Activated CD8-positive, alpha-beta memory T cell treated with anti-CD3 and anti-CD28 coated beads for 24 hours (primary cell): ENCODE data around the gene OVCH2.
"Not testable (repeated sequence)": the region's sequence is repeated elsewhere in the genome, so short reads cannot be mapped to it uniquely, and the experiment has no call there.

Source experiments
- DNase-seq: peaks from one replicate; pipeline ENCODE4 v3.0.0-alpha.2; 2020

OVCH2 gene

DNA sequence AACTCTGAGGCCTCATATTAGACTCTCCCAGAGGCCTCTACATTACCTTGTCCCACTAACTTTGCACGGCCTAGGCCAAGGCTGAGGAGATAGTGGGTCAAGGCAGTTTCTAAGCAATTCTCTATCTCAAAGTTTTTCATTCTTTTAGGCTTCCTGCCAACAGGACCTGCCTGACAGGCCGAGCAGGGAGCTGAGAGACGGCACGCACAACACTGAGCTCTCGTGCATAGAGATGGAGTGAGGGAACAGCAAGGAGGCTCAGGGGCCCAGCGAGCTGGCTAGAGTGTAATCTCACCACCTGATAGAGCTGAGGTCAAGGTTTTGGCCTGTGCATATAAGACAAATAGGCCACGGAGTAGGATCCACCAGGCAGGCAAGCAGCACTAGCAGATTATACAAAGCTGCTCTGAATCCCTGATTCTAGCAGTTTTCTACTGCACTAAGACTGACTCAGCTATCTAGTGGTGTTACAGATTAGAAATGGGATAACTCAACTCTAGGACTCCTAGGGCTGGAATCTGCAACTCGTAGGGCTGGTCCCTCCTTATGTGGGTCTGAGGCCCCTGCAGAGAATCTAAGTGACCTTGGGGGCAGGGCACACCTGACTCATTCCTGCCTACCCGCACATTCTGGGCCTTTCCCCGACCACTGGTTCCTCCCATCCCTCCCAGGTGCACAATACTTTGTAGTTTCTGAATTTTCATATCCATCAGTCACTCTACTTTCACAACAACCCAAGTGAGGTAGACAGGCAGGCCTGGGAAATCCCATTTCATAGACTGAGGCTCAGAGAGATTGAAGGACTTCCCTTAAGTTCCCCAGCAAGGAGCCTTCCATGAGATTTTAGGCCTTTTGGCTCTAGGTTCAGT is 34.7 kb downstream of the OVCH2 start:
- DNase-seq: no peak

DNA sequence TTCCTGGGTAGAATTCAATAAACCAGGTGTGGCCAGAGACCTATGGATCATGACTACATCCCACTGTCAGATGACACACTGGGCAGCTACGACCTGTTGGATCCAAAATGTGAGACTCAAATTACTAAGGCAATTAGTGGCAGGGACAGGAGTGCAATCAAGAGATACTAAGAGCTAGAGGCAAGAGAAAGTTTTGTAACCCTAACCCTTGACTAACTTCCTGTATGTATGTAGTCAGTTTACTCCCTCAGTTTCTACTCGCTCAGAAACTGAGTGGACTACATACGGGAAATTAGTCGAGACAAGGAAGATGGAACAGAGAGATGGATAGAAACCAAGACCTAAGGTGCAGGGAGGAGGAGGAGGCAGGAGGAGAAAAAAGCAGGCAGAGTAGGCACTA is 35.6 kb downstream of the OVCH2 start:
- DNase-seq: no peak

DNA sequence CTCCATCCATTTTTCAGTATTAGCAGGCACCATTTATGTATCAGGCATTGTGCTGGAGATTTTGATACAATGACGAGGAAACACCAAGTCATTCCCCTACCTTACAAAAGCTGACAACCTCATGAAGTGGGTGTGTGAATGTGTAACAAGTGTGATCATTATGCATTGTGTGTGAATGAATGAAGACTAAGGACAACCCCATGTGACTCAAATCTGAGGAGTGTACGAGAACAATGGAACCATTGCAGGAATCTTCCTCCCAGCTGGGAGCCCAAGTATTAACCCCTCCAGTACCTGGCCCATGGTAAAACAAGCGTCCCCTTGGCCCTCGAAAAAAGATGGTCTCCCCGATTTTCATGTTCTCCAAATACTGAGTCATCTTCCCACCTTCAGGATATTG is 37.4 kb downstream of the OVCH2 start:
- DNase-seq: no peak

DNA sequence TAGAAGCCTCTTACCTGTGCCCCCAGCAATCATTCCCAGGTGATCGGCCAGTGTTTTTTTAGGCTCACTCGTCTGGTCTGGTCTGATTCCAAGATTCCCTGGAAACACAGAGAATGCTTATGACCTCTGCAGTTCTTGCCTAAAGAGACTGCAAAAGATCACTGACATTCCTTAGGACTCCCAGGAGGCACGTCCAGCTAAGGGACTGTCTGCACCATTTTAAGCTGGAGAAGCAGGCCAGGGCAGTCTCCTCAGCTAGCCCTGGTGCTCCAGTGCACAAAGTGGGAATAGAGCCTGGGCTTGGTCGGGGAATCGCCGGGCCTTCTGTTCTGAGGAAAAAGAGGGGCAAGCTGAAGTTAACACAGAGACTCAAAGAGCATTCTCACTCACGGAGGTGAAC is 37.8 kb downstream of the OVCH2 start:
- DNase-seq: no peak

DNA sequence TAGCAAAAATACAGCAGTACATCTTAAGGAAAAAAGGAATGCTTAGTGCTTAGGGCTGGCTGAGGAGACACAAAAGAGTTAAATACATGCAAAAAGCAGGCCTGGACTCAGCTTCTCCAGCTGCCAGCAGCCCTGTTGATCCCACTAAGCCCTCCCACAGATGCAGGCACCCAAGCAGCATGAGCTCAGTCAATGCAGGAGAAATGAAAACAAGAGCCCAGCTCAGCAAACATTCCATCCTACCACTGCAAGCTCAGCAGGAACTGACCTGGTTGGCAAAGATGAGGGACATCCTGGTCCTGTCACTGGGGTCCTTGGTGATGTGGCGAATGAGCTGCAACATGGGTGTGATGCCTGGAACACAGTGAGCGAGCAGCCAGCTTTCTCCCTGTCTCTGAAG is 38.8 kb downstream of the OVCH2 start:
- DNase-seq: no peak

DNA sequence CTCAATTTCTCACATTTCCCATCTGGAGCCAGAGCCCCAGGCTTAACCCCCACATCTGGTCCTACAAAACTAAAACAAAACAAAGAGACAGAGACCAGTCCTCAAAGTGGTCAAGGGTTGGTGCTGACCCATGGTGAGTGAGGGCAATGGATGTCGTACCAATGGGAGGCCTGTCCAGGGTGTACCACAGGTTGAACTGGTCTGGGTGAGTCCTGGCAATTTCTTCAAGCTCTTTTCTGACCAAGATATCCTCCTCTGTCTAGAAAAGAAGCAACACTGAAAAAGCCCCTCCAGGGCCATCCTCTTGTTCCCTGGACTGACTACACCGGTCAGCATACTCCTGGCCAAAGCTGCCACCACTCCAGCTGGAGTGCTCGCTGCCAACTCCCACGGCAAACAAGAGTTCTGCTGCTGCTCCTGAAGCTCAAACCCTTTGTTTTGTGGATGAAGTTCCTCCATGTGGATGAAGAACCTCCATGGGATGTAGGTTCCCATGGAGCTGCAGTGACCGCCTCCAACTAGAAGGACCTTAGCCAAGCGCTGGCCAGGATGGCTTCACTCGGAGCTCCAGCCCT is 39.9 kb downstream of the OVCH2 start:
- no peak for DNase-seq

DNA sequence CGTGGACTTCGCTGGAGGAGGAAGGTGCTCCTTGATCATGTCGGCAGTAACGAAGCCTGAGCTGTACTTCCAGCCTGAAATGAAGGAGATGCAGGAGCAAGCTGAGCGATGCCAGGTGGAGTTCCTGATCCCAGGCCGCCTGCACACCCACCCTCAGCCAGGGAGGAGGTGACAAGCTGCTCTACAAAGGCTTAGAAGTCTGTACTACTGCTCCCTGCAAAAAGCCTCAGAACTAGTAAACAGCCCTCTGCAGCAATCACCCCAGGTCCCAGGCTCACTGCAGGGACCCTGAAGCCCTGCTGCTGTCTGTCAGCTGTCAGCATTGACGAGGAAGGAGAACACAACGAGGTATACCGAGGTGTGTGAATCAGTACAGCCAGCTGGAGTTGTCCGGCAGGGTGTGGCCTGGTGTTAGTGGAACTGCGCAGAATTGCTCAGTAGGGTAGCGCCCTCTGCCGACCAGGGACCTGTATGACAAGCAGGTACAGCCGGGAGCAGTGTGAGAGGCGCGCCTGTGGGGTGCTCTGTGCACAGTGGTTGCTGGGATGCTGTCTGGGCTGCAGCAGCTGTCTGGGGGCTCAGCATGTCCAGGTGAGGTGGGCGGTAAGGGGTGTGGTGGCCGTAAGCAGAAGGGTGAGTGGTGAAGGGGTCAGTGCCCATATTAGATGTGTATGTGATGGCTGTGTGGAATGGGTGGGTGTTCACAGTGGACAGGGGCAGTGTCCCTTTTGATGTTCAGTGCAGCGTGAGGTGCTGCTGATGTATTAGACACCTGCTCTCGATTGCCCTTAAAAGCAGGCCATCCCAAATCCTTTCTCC is 40.6 kb downstream of the OVCH2 start:
- peak; percentile 82 for DNase-seq

DNA sequence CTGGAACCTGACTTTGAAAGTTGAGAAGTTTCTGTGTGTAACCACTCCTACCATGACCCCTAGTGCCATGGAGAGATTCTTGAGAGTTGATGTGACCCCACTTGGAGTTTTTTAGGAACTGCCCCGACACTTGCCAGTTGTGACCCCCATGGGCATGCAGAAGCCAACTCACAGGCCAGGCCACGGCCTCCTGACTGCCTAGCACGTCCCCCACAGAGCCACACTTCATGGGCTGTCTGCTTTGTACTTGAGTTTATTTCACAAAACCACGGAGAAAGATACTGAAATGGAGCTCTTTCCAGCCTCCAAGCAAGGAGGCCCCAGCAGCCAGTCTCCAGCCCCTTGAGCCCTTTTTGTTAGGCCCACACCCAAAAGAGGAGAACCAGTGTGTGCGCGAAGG is 41.4 kb downstream of the OVCH2 start:
- DNase-seq: no peak

DNA sequence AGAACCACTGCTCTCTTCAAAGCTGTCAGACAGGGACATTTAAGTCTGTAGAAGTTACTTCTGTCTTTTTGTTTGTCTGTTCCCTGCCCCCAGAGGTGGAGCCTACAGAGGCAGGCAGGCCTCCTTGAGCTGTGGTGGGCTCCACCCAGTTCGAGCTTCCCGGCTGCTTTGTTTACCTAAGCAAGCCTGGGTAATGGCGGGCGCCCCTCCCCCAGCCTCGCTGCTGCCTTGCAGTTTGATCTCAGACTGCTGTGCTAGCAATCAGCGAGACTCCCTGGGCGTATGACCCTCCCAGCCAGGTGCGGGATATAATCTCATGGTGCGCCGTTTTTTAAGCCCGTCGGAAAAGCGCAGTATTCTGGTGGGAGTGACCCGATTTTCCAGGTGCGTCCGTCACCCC is 42.7 kb downstream of the OVCH2 start:
- DNase-seq: not testable (repeated sequence)

DNA sequence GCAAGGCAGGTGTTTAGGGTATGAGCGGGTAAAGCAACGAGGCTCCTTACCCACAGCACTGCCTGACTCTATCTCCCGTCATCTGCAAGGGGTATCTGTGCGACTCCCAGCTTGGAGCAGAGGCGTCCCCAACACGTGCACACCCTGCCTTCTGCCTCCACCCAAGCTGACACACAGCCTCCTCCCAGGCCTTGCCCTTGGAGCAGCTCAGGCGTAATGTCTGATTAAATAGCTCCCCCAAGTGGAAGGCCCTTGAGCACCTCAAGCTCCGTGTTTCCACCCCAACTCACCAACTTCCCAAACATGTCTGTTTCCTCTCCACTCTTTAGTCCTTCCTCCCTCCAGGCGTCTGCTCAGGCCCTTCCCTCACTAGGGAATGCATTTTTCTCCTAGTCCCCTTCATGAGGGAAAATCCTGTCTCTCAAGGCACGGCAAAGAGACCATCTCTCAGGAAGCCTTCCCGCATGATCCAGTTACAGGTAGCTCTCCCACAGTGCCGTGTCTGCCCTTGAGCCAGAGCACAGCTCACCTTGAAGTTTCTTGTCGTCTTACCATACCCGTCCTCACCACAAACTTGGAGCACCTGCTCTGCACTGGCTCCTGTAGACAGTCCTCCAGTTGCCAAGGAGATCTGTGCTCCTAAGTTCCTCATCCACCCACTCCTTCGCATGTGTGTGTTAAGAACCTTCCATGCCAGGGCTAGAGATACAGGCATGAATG is 48.8 kb downstream of the OVCH2 start:
- DNase-seq: peak; percentile 17

DNA sequence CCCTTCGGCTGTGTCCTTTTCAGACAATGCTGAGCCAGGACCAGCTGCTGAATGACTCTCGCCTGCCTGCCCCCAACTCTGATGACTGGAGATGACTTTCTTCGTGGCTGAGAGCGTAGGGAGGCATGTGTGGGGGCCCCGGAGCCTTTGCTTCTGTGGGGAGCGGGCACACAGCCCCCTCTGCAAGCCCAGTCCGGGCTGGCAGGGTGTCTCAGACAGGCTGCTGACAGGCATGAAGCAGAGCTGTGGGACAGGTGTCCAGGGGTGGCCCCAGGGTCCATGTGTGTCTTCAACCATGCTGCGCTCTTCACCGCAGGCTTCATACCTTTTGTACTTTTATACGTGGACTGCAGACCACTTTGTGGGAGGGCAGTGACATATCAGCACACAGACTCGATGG is 49.6 kb downstream of the OVCH2 start:
- DNase-seq: peak; percentile 32

DNA sequence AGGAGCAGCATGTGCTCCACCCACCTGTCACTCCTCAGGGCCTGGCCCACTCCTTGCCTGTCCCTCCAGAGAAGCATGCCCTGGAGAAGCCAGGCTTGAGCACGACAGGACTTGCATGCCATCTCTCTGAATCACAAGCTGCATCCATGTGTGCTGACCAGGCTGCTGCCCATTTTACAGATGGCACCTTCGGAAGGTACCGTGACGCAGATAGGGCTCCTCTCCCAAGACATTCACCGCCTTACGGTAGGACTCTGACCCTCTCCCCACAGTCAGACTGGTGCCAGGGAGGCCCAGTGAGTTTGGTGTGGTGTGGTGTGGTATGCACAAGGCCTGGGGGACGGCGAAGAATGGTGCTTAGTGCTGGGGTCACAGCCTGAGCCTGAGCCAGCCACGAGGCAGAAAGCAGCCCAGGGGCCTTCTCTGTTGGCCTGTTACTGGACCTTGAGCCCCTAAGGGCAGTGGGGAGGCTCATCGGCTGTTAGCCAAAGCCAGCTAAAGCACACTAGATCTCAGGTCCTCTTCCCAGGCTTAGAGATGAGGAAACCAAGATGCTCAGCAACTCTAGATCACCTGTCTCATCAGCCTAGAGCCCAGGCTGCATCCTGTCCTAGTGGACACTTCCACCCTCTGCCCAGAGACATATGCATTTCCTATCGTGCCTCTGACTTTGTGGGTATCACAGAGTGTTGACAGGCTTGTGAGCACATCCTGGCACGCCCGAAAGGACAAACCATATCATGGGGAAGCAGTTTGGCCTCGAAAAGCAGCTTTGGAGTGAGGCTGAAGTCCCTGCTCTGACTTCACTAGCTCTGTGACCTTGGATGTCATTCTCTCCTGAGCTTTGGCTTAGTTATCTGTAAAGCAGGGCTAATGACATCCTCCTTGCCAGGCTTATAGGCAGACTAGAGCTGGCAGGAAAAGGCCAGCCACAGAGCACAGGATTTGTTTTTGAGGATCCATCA is 50.7 kb downstream of the OVCH2 start:
- DNase-seq: no peak

DNA sequence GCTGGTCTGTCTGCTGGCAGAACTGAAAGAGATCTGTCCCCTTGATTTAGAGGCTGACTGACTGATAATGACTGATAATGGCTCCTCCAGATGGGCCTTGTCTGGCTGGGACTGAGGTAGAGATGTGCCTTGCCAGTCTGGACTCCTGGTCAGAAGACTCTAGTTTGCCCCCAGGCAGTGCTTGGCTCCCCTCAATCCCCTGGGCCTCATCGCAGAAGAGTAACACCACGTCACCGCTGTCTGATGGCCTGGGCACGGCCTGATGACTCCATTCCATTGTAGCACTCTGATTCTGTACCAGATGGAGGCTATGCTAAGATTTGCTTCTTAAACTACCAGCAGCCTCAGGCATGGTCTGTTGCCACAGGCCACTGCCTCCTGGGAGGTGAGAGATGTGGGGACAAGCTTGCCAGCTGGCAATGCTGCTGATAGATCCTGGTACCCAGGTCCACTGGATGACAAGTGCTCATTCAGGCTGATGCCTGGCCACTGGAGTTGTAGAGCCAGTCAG is 52.0 kb downstream of the OVCH2 start:
- no peak for DNase-seq

DNA sequence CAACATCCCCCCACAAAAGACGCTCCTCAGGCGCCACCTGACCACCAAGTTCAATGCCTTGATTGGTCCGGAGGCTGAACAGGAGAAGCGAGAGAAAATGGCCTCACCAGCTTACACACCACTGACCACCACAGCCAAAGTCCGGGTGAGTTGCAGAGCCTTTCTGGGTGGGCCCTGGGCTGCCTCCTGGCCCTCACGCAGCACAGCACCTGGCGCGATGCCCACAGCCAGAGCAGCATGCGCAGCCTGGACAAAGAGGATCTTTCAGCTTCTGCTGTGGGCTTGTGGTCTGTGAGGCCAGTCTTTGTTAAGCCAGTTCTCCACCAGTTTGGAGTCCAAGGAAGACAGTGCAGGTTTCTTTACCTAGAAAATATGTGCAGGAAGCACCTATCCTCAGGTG is 54.6 kb downstream of the OVCH2 start:
- peak; percentile 32 for DNase-seq

DNA sequence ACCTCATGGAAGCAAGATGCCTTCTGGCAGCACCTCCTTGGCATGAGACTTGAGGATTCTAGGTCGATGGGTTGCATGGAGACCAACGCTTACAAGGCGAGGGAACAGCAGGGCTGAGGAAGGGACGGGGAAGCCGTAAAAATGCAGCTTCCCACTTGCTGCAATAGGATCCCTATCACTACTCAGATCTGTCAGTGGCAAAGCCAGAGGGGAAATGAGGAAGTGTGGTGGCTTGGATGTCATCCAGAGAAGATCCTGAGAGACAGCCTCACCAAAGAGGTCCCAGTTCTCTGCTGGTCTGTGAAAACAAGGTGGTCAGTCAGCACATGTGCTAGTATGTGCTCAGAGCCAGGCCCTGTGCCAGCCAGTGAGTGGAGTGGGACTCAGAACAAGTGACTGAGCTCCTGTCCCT is 55.1 kb downstream of the OVCH2 start:
- DNase-seq: no peak

DNA sequence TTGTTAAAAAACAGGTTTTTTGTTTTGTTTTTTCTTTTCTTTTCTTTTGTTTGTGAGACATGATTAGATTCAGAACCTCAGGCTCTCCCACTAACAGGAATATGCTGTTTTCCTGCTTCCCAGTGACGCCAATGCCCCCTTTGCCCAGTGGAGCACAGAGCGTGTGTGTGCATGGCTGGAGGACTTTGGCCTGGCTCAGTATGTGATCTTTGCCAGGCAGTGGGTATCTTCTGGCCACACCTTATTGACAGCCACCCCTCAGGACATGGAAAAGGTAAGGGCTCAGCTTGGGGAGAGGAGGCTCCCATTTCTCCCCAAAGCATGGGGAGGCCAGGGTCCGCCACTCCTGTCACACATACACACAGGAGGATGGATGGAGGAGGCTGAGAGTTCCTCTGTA is 58.0 kb downstream of the OVCH2 start:
- DNase-seq: peak; percentile 13

DNA sequence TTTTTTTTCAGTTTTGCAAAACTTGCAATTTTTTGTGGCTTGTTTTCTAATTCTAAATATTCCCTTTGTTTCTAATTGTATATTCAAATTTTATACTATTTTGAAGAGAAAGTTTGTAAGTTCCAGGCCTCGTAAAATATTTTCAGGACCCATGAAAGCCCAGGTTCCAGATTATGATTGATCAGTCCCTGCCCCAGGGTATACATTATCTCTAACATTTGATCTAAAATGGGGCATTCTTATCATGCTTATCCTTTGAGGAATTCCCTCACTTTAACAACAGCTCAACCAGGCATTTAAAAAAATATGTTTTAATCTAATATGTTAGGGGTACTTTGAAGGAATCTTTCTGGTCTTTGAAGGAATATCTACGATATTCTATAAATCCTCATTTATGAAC is 59.4 kb downstream of the OVCH2 start:
- DNase-seq: no peak

DNA sequence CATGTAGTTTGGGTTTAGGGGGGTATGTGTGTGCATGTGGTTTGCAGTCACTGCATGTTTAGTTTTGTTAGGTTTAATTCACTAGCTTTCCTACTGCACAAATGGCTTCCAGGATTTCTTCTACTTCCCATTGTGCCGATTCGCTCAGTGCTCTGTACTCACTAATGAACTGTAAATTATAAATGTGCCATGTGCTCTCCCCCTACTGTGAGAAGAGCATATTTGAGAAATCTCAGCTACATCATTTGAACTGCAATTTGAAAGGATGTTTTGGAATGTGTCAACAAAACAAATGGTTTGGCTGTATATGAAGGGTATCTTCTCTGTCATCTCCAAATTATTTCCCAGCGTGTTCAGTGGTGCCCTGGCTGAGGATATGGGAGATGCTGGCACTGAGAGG is 61.1 kb downstream of the OVCH2 start:
- DNase-seq: no peak

DNA sequence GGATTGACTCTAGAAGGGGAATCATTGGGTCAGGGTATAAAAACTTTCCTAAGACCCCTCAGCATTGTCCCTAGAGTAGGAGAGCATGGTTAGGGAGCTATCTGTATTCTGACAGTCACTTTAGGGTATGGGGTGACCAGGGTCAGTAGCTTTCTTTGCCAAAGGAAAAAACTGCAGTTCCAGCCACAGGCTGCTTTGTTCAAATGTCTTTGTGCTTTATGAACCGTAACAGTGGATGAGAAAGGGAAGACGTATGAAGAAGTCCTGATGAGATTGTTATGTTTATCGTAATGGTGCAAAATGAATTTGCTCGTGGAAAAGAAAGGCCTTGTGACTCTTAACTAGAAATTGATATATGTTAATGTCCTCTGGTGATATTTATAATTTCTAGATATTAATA is 63.0 kb downstream of the OVCH2 start:
- DNase-seq: no peak

DNA sequence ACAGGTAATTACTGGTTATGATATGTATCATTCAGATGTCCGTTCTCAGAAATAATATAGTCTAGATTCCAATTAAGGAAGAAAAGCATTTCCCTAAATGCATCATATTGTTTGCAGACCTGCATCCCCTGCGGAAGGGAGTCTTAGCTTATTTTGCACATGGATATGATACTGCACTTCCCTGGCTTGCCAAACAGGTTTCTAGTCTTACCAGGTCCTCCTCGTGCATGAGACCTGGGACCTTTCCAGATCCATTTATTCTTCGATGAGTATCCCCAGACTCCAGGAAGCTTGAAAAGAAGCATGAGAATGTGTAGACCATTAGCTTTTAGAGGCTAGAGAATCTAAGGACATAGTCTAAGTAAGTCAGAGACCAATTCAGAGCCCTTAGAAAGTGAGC is 63.5 kb downstream of the OVCH2 start:
- no peak for DNase-seq

DNA sequence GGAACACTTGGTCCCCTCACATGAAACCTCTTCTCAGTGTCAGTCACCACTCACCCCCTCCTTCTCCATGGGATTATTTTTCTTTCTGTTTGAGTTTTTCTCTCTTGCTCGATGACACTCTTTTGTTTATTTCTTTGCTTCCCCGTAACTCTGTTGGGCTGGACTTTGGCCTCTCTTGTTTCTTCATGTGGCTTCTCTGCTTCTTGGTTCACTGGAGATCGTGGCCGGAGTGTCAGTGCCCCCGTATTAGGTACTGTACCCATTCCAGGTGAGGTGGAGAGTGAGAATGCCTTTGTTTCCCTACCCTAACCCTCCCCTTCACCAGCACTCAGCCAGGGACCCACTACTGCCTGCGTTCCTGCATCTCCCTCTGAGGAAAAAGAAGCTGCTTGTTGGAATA is 65.5 kb downstream of the OVCH2 start:
- no peak for DNase-seq

DNA sequence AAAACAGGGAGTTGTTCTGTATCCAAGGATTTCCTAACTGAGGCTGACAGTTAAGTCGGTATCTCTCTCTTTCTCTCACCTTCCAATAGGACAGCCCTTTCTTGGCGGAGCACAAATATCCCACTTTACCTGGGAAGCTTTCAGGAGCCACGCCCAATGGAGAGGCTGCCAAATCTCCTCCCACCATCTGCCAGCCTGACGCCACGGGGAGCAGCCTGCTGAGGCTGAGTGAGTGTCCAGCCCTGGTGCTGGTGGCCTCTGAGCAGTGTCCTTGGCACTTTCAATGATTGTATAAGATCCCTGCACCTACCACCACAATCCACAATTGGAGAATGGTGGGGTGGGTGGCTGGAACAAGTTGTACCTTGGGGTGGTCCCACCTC is 66.6 kb downstream of the OVCH2 start:
- no peak for DNase-seq
